Calu3 (cell line): Measurements from ENCODE around the gene SETBP1. TPM values are rescaled to one million over a fixed set of nuclear protein-coding genes. Genes with fewer than 3 reads are reported as not detected.

Source experiments
- BruUV-seq: library from RNA; stranded (reverse); fragments of 400-500 nt; replicated peaks from 2 replicates; lab custom pipeline; 2021; lab: Mats Ljungman, UMichigan
- CTCF ChIA-PET: fragments of 300-600 bp; sonication (Branson Sonifier 250); formaldehyde crosslinking; loops from one replicate; lab custom pipeline; 2022; ENCODE audit warnings: antibody characterized with exemption; lab: Charles Lee
- DNase-seq: peaks from one replicate; pipeline ENCODE4 v3.0.0; 2022
- H3K27ac Mint-ChIP-seq: one replicate; pipeline ENCODE4 v1.8.0; 2022; ENCODE audit warnings: mixed read lengths; ENCODE audit not compliant: unreplicated experiment
- H3K27me3 Mint-ChIP-seq: one replicate; pipeline ENCODE4 v1.8.0; 2022; ENCODE audit warnings: mixed read lengths; ENCODE audit not compliant: unreplicated experiment
- H3K36me3 Mint-ChIP-seq: one replicate; pipeline ENCODE4 v1.8.0; 2022; ENCODE audit warnings: mild to moderate bottlenecking, moderate library complexity, mixed read lengths; ENCODE audit not compliant: insufficient read depth, unreplicated experiment
- H3K4me1 Mint-ChIP-seq: one replicate; pipeline ENCODE4 v1.8.0; 2022; ENCODE audit warnings: mild to moderate bottlenecking, low read depth, mixed read lengths; ENCODE audit not compliant: unreplicated experiment
- H3K4me3 Mint-ChIP-seq: one replicate; pipeline ENCODE4 v1.8.0; 2022; ENCODE audit warnings: mild to moderate bottlenecking, low read depth, moderate library complexity, mixed read lengths; ENCODE audit not compliant: unreplicated experiment
- H3K9me3 Mint-ChIP-seq: one replicate; pipeline ENCODE4 v1.8.0; 2022; ENCODE audit warnings: low read depth, mixed read lengths; ENCODE audit not compliant: unreplicated experiment
- intact Hi-C: fragments of 100-400 bp; cut with micrococcal nuclease; formaldehyde crosslinking; loops from one replicate; pipeline ENCODE4 v1.10.0; 2022; ENCODE audit not compliant: unreplicated experiment
- total RNA-seq: library from RNA; stranded (reverse); gene quantifications from 2 replicates; pipeline ENCODE4 v1.2.3, GENCODE V29; 2022
- TF ChIP-seq, protein P1 (sequence below): fragments of 200-600 bp; IDR thresholded peaks from one replicate; pipeline ENCODE4 v1.8.0; 2022; ENCODE audit warnings: antibody characterized with exemption; ENCODE audit not compliant: unreplicated experiment

The SETBP1 gene
- total RNA-seq, 1 experiment from 2014 or later = 6.0 TPM

- BruUV-seq = no TSS peak
- no peaks in the 10 kb centered on the region for H3K36me3 Mint-ChIP-seq
- TF ChIP-seq, protein P1, sequence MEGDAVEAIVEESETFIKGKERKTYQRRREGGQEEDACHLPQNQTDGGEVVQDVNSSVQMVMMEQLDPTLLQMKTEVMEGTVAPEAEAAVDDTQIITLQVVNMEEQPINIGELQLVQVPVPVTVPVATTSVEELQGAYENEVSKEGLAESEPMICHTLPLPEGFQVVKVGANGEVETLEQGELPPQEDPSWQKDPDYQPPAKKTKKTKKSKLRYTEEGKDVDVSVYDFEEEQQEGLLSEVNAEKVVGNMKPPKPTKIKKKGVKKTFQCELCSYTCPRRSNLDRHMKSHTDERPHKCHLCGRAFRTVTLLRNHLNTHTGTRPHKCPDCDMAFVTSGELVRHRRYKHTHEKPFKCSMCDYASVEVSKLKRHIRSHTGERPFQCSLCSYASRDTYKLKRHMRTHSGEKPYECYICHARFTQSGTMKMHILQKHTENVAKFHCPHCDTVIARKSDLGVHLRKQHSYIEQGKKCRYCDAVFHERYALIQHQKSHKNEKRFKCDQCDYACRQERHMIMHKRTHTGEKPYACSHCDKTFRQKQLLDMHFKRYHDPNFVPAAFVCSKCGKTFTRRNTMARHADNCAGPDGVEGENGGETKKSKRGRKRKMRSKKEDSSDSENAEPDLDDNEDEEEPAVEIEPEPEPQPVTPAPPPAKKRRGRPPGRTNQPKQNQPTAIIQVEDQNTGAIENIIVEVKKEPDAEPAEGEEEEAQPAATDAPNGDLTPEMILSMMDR = no peak
- intact Hi-C loops = no loop called here
- peaks cover 12% of the 10 kb centered on the region for H3K4me1 Mint-ChIP-seq
- H3K27ac Mint-ChIP-seq = no peak overlapping the region
- CTCF ChIA-PET = no interaction called here
- H3K27me3 Mint-ChIP-seq = no peaks in the 10 kb centered on the region
- no peak overlapping the region for H3K4me3 Mint-ChIP-seq
- H3K9me3 Mint-ChIP-seq = no peaks in the 10 kb centered on the region
- DNase-seq = no peak
Measured at GRCh38 chr18:44783371-44783770, 102.7 kb downstream of the SETBP1 start.

- CTCF ChIA-PET = no interaction called here
- no peaks in the 10 kb centered on the region for H3K4me1 Mint-ChIP-seq
Measured at GRCh38 chr18:44786257-44786656, 105.6 kb downstream of the SETBP1 start.

GRCh38 chr18:44786688-44787087 is 106.0 kb downstream of the SETBP1 start:
- TF ChIP-seq, protein P1 = no peak
- intact Hi-C loops = no loop called here
- DNase-seq = no peak
- Mint-ChIP-seq H3K27ac (no peak overlapping the region), H3K4me1 (no peaks in the 10 kb centered on the region), H3K27me3 (no peaks in the 10 kb centered on the region), H3K4me3 (no peak overlapping the region), H3K36me3 (no peaks in the 10 kb centered on the region), H3K9me3 (no peaks in the 10 kb centered on the region)
- CTCF ChIA-PET = no interaction called here
- no TSS peak for BruUV-seq

More at GRCh38 chr18:44786257-44786656, 105.6 kb downstream of the SETBP1 start:
- no peaks in the 10 kb centered on the region for H3K27me3 Mint-ChIP-seq
- H3K36me3 Mint-ChIP-seq = no peaks in the 10 kb centered on the region
- BruUV-seq = no TSS peak
- H3K27ac Mint-ChIP-seq = no peak overlapping the region
- DNase-seq = no peak
- intact Hi-C loops = no loop called here
- TF ChIP-seq, protein P1 = no peak
- H3K9me3 Mint-ChIP-seq = no peaks in the 10 kb centered on the region
- H3K4me3 Mint-ChIP-seq = no peak overlapping the region

DNA sequence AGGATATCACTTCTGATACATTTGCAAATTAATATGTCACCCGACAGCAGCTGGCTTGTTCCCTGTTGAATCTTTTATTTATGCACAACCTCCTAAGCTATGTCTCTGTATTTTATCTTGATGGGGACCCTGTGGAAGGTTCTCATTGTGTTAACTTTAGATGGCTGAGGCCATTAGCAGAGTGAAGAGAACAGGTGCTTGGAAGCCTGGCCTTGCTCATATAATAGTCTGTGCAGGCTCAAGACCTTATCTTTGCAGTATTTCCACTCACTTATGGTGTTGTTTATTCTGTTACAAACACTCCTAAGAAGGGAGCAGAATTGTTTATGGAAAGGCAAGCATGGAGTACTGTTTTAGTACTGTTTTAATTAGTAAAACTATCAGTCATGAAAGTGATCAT is 107.6 kb downstream of the SETBP1 start:
- no peaks in the 10 kb centered on the region for H3K27me3 Mint-ChIP-seq
- H3K27ac Mint-ChIP-seq = no peak overlapping the region
- CTCF ChIA-PET = no interaction called here
- no peaks in the 10 kb centered on the region for H3K9me3 Mint-ChIP-seq
- DNase-seq = no peak
- H3K4me1 Mint-ChIP-seq = no peaks in the 10 kb centered on the region
- BruUV-seq = no TSS peak
- TF ChIP-seq, protein P1 = no peak
- H3K4me3 Mint-ChIP-seq = no peak overlapping the region
- intact Hi-C loops = no loop called here
- no peaks in the 10 kb centered on the region for H3K36me3 Mint-ChIP-seq
